ENCODE data around the gene PLCB2.

The PLCB2 gene

DNA sequence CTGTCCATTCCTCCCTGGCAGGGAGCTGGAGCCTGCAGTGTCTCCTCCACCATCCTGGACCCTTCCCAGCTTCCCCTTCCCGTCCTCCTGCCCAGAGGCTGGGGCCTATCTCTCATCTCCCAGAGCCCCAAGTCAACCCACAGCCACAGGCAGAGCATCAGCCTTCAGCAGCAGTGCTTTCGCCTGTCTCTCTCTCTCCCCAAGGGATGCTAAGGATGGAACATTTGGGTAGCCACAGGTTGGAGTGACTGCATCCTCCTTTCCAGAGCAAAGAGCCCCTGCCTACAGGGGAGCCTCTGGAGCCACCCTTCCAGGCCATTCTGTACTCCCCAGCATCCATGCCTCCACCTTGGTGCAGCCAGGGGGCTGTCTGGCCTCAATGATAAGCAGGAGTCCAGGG, 4.2 kb downstream of the PLCB2 start:
- DNase-seq (ENCODE audit: low read depth): no peak

GRCh38 chr15:40302981-40303380, 4.8 kb downstream of the PLCB2 start:
- no peak for DNase-seq (ENCODE audit: low read depth)

GRCh38 chr15:40302288-40302886, 5.3 kb downstream of the PLCB2 start:
- DNase-seq (ENCODE audit: low read depth): no peak

DNA sequence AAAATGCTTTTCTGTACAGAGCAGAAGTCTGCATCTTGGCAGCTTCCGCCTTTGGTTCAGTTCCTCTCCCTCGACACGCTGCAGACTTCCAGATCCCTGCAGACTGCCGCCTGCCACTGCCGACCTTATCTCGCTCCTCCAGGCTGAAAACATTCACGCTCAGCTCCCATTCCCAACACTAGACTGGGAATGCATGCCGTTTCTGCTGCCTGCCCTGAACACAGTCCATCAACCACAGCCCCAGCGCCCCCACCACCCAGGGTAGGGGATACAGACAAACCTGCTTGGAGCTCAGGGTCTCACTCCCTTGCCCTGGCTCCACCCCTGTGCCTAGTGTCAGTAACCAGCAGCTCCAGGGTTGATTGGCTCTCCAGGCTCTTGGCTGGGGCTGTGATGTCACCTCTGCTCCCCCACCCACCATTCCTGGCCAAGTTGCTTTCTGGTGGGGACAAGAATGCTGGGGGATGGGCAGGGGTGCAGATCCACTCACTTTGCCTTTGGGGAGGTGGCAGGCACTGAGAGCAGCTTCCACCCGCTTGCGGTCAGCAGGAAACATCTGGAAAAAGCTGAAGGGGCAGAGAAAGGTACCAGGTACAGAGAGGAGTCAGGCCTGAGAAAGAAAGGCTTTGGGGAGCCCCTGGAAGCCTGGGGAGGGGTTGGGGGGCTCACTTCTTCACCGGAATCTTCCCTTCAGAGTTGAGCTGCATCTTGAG, 6.1 kb downstream of the PLCB2 start:
- no peak for DNase-seq (ENCODE audit: low read depth)

DNA sequence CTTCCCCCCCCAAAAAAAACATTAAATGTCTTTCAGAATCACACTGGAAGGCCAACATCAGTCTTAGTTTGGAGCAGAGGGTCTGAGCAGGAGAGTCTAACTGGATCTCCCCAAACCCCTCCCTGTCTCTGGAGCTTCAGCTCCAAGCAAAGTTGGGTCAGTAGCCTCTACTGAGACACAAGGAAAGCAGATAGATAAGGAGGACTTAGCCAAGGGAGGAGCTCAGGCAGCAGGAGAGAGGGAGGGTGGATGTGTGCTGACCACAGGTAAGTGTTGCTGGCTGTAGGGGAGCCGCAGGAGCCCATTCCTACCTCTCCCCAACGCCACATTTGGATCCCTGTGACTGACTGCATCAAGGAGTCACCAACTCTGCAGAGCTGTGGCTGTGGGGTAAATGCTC, 7.0 kb downstream of the PLCB2 start:
- no peak for DNase-seq (ENCODE audit: low read depth)

DNA sequence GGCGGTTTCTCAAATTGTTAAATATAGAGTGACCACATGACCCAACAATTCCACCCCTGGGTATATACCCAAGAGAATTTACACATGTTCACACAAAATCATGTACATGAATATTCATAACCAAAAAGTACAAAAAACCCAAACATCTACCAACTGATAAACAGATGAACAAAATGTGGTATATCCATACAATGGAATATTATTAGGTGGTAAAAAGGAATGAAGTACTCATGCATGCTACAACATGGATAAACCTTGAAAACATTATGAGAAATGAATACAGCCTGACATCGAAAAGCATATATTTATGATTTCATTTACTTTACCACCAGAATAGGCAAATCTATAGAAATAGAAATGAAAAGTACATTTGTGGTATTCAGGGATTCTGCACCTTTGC, 7.4 kb downstream of the PLCB2 start:
- no peak for DNase-seq (ENCODE audit: low read depth)

- DNase-seq (ENCODE audit: low read depth): no peak
Observed at GRCh38 chr15:40298216-40298935, 9.4 kb downstream of the PLCB2 start.

DNA sequence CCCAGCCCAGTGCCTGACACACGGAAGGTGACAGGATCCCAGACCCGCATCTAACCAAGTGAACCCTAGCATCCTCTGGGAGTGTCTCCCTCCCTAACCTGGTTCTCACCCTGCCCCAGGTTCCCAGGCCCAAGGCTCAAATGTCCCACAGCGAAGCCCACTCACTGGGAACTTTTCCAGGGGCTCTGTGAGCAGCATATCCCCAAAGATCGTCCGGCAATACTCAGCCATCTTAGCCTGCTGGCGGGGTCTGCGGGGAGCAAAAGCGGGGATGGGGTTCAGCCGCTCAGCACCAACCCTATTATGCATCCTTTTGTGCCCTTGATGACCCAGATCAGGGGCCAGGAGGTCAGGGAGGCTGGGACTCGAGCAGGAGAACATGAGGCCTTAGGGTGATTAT, 10.4 kb downstream of the PLCB2 start:
- no peak for DNase-seq (ENCODE audit: low read depth)

DNA sequence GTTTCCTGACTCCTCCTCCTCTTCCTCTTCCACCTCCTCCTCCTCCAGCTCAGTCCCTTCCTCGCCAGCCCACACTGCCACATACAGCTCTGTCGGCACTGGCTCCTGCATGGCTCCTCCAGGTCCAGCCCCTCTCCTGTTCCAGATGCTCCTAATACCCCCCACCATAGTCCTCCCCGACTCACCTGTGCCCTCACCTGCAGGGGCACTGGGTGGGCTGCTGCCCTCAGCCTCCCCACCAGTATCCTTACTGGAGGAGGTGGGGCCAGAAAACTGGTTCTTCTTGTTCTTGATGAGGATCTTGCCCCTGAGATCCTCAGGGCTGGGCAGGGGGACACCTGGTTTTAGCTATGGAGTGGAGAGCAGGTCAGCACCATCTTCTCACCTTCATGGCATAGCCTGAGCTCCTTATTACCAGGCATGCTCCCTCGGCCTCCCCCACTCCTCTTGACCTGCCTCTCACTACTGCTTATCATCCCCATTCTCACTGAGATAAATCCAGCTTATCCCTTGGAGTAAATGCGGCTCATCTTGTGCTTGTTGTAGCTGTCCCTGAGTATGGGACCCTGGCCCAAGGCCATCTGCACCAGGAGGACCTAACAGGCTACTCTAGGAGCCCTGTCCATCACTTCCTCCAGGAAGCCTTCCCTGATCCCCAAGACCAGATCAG, 11.0 kb downstream of the PLCB2 start:
- DNase-seq (ENCODE audit: low read depth): no peak

GRCh38 chr15:40295877-40296560, 11.7 kb downstream of the PLCB2 start:
- DNase-seq (ENCODE audit: low read depth): no peak

DNA sequence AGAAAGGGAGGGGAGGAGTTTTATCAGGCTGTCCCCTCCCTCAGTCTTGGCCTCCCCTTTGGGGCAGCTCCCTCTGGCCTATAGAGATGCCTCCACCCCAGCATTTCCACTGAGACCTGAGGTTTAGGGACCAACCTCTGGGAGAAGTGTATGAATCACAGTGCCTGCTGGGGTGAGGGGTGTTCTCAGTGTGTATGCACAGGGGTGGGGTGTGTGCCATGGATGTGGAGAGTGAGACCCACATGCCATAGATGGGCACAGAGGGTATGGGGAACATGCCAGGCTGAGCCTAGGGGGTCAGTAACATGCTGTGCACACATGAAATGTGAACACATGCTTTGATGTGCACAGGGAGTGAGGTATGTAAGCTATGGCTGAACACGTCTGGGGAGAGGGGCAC, 12.4 kb downstream of the PLCB2 start:
- no peak for DNase-seq (ENCODE audit: low read depth)

DNA sequence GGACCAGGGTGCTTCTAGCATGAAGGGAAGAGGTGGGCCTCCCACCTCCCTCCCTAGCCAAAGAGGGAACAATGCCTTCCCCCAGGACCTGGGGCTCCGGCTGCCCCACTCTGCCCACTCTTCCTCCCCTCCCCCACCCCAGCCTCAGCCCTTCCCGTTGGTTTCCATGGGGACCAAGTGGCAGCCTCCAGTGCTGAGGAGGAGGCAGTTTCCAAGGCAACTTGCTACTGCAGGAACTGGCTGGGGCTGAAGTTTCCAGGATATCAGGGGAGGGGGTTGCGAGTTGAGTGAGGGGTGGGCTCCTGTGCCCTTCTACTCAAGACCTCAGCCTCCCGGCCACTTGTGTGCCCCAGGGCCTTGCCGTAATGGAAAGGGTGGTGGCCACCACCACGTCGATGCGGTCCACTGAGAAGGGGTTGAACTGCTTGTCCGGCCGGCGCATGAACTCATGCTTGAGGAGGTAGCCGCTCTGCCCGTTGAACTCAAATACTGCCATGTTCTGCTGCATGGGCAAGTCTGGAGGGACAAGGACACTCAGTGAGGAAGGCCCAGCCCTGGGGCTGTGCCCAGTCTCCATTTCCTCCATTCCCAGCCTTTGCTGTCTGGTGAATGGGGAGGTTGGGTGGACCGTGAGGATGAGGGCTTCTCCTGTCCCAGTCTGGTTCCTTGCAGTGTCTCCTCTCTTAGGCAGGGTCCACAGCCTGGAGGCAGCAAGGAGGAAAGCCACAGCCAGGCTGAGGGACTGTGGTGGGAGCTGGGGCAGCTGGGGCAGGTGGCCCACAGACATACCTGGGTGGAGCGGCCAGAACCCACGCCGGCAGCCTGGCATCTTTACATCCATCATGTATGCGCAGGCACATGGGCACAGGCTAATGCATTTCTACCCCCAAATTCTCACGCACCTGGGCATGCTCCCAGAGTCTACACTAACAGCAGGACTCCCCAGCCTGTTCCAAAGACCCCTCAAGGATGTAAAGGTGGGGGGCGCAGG, 13.5 kb downstream of the PLCB2 start:
- no peak for DNase-seq (ENCODE audit: low read depth)

- DNase-seq (ENCODE audit: low read depth): no peak
Observed at GRCh38 chr15:40293006-40293405, 14.7 kb downstream of the PLCB2 start.

GRCh38 chr15:40292246-40292645, 15.5 kb downstream of the PLCB2 start:
- DNase-seq (ENCODE audit: low read depth): no peak

GRCh38 chr15:40290918-40291574, 16.7 kb downstream of the PLCB2 start:
- no peak for DNase-seq (ENCODE audit: low read depth)

- no peak for DNase-seq (ENCODE audit: low read depth)
Observed at GRCh38 chr15:40290545-40290917, 17.2 kb downstream of the PLCB2 start.

- DNase-seq (ENCODE audit: low read depth): no peak
Observed at GRCh38 chr15:40289140-40289775, 18.5 kb downstream of the PLCB2 start.

GRCh38 chr15:40287968-40288367, 19.8 kb downstream of the PLCB2 start:
- no peak for DNase-seq (ENCODE audit: low read depth)

GRCh38 chr15:40287505-40287904, 20.2 kb downstream of the PLCB2 start:
- no peak for DNase-seq (ENCODE audit: low read depth)

DNA sequence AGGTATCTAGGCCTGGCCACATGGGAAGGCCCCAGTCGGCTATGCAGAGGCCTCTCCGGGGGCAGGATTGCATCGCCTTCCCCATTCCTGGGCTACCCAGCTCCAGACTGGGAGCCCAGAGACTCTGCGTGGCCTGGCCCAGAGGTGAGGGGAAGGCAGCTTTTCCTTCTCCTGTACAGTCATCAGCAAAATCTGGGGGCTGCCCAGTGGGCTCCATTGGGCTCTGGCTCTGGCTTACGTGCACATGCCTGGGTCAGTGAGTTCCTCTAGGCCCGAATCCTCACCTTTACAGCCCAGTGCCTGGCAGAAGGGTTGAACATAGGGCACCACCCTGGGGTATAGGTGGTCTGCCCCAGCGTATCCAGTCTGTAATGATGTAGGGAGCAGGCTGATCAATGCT, 20.9 kb downstream of the PLCB2 start:
- DNase-seq (ENCODE audit: low read depth): no peak
